Parathyroid adenoma (tissue), 2 donors: Measurements from ENCODE around the gene MAGEB17.

Source experiments
- H2AFZ ChIP-seq: fragments of 300-600 bp; sonication (generic); one replicate; pipeline ENCODE4 v1.7.0; 2017; ENCODE audit warnings: antibody characterized with exemption, mild to moderate bottlenecking
- H3K27ac ChIP-seq: fragments of 300-600 bp; sonication (generic); one replicate; pipeline ENCODE4 v1.7.0; 2017
- H3K27me3 ChIP-seq: fragments of 300-600 bp; sonication (generic); one replicate; pipeline ENCODE4 v1.7.0; 2017; ENCODE audit warnings: low read length; ENCODE audit not compliant: control insufficient read depth, insufficient read depth
- H3K36me3 ChIP-seq: fragments of 300-600 bp; sonication (generic); one replicate; pipeline ENCODE4 v1.7.0; 2017; ENCODE audit warnings: low read length; ENCODE audit not compliant: control insufficient read depth, insufficient read depth
- H3K4me1 ChIP-seq: fragments of 300-600 bp; sonication (generic); one replicate; pipeline ENCODE4 v1.7.0; 2017; ENCODE audit warnings: control low read depth
- H3K4me2 ChIP-seq: fragments of 300-600 bp; sonication (generic); one replicate; pipeline ENCODE4 v1.7.0; 2017; ENCODE audit warnings: low read length
- H3K4me3 ChIP-seq: fragments of 300-600 bp; sonication (generic); one replicate; pipeline ENCODE4 v1.7.0; 2017; ENCODE audit warnings: low read depth, low read length
- H3K79me2 ChIP-seq: fragments of 300-600 bp; sonication (generic); one replicate; pipeline ENCODE4 v1.7.0; 2017; ENCODE audit warnings: control low read depth
- H3K9ac ChIP-seq: fragments of 300-600 bp; sonication (generic); one replicate; pipeline ENCODE4 v1.7.0; 2017; ENCODE audit warnings: mild to moderate bottlenecking
- H3K9me3 ChIP-seq: fragments of 300-600 bp; sonication (generic); one replicate; pipeline ENCODE4 v1.7.0; 2017; ENCODE audit warnings: low read length; ENCODE audit not compliant: control insufficient read depth
- CTCF ChIP-seq: fragments of 300-600 bp; sonication (generic); IDR thresholded peaks from one replicate; pipeline ENCODE4 v1.7.0; 2017; ENCODE audit warnings: antibody characterized with exemption, mild to moderate bottlenecking
- donor health status: primary hyperparathyroidism.

Gene MAGEB17

DNA sequence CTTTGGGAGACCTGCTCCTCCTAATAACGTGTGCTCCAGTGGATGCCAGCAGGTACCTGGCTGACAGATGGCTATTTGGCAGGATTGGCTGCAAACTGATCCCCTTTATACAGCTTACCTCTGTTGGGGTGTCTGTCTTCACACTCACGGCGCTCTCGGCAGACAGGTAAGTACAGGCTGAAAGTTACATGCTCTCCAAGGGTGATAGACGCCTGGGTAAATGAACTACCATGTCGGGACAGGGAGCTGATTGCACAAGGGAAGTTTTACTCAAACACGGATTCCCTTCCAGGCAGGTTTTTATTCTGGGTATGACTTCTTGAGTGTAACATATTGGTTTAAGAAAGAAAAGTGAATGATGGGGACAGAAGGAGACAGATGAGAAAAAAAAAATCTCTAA, 43.1 kb upstream of the MAGEB17 start:
- Histone ChIP-seq H3K4me1 (no peaks in the 10 kb centered on the region), H3K36me3 (no peaks in the 10 kb centered on the region), H3K4me2 (no peak overlapping the region), H3K79me2 (no peaks in the 10 kb centered on the region), H2AFZ (no peak overlapping the region), H3K9ac (no peak overlapping the region), H3K27me3 (no peaks in the 10 kb centered on the region), H3K9me3 (no peaks in the 10 kb centered on the region), H3K27ac (no peak overlapping the region), H3K4me3 (no peak overlapping the region)
- TF ChIP-seq CTCF = no peak

- Histone ChIP-seq H3K4me3 (no peak overlapping the region), H2AFZ (no peak overlapping the region), H3K9ac (no peak overlapping the region), H3K79me2 (no peaks in the 10 kb centered on the region), H3K4me1 (no peaks in the 10 kb centered on the region), H3K4me2 (no peak overlapping the region), H3K36me3 (no peaks in the 10 kb centered on the region), H3K27me3 (no peaks in the 10 kb centered on the region), H3K27ac (no peak overlapping the region), H3K9me3 (no peaks in the 10 kb centered on the region)
- TF ChIP-seq CTCF = no peak
Observed at GRCh38 chrX:16125520-16126149, 41.6 kb upstream of the MAGEB17 start.

DNA sequence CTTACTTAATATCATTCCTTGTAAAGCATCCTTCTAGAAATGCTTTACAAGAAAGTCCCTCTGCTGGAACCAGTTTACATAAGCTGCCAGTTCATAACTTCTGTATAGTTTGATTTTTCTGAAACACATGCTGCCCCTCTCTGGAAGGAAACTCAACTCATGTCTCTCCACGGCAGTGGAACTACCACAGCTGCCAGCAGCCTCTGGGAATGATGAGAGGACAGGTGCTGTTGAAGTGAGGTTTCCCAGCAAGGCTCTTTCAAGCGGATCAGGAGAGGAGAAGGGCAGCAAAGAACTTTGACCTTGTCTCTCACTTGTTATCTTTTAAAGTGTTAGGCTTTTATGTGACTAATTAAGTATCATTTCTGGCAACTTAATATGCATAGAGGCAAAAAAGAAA, 36.6 kb upstream of the MAGEB17 start:
- H3K9ac ChIP-seq = no peak overlapping the region
- TF ChIP-seq CTCF = no peak
- H3K27me3 ChIP-seq = no peaks in the 10 kb centered on the region
- no peaks in the 10 kb centered on the region for H3K9me3 ChIP-seq
- H3K4me1 ChIP-seq = no peaks in the 10 kb centered on the region
- H3K36me3 ChIP-seq = no peaks in the 10 kb centered on the region
- H3K79me2 ChIP-seq = no peaks in the 10 kb centered on the region
- H3K4me3 ChIP-seq = no peak overlapping the region
- H2AFZ ChIP-seq = no peak overlapping the region
- H3K4me2 ChIP-seq = no peak overlapping the region
- no peak overlapping the region for H3K27ac ChIP-seq

DNA sequence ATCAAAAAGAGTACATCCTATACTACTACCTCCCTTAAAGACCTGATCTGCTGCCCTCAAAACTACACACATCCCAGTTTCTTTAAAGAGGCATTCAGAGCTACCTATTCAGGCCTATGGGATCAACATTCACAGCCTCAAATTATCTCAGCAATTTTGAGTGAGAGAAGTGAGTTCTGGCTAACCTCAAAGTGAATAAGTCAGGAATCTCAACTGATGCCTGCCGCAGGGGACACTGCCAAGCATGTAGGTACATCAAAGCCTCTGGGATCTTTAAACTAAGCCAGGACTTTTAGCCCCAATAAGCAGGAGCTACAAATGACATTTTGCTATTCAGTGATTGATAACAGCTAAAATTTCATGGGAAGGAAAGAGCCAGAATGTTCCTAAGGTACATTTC, 32.3 kb upstream of the MAGEB17 start:
- no peak for TF ChIP-seq CTCF
- no peaks in the 10 kb centered on the region for H3K36me3 ChIP-seq
- H3K4me1 ChIP-seq = no peaks in the 10 kb centered on the region
- H3K27ac ChIP-seq = no peak overlapping the region
- H3K4me2 ChIP-seq = no peak overlapping the region
- no peak overlapping the region for H3K4me3 ChIP-seq
- no peaks in the 10 kb centered on the region for H3K79me2 ChIP-seq
- H3K9ac ChIP-seq = no peak overlapping the region
- H2AFZ ChIP-seq = no peak overlapping the region
- no peaks in the 10 kb centered on the region for H3K27me3 ChIP-seq
- H3K9me3 ChIP-seq = no peaks in the 10 kb centered on the region

GRCh38 chrX:16136080-16136479, 31.2 kb upstream of the MAGEB17 start:
- Histone ChIP-seq H3K9ac (no peak overlapping the region), H3K27me3 (no peaks in the 10 kb centered on the region)
- TF ChIP-seq CTCF = no peak

More at GRCh38 chrX:16136080-16136479, 31.2 kb upstream of the MAGEB17 start:
- H3K4me1 ChIP-seq = no peaks in the 10 kb centered on the region
- no peaks in the 10 kb centered on the region for H3K9me3 ChIP-seq
- H3K27ac ChIP-seq = no peak overlapping the region
- no peaks in the 10 kb centered on the region for H3K36me3 ChIP-seq
- H3K4me3 ChIP-seq = no peak overlapping the region
- no peak overlapping the region for H3K4me2 ChIP-seq
- H3K79me2 ChIP-seq = no peaks in the 10 kb centered on the region
- no peak overlapping the region for H2AFZ ChIP-seq
